GM18505 (cell line): ENCODE measurements around the gene TBX10.
"Not testable (repeated sequence)": the region's sequence is repeated elsewhere in the genome, so short reads cannot be mapped to it uniquely, and the experiment has no call there.

ENCODE experiments used
- ATAC-seq: cut with Tn5 transposase; IDR thresholded peaks from one replicate; pipeline ENCODE4 v1.9.1; 2021; ENCODE audit not compliant: unreplicated experiment
- POLR2A ChIP-seq: IDR thresholded peaks from 4 replicates; pipeline ENCODE4 v1.6.1; 2011; ENCODE audit warnings: borderline replicate concordance; ENCODE audit not compliant: insufficient read depth, insufficient read length; ENCODE audit errors: extremely low read depth

The TBX10 gene

GRCh38 chr11:67627812-67628624 lies 11.5 kb downstream of the TBX10 start:
- no peak for ATAC-seq
- no peak for TF ChIP-seq POLR2A

GRCh38 chr11:67627441-67627811 lies 12.1 kb downstream of the TBX10 start:
- TF ChIP-seq POLR2A = no peak
- ATAC-seq = no peak

GRCh38 chr11:67626970-67627369 lies 12.6 kb downstream of the TBX10 start:
- TF ChIP-seq POLR2A = no peak
- no peak for ATAC-seq

- not testable (repeated sequence) for ATAC-seq
Measured at GRCh38 chr11:67626131-67626833, 13.3 kb downstream of the TBX10 start.

DNA sequence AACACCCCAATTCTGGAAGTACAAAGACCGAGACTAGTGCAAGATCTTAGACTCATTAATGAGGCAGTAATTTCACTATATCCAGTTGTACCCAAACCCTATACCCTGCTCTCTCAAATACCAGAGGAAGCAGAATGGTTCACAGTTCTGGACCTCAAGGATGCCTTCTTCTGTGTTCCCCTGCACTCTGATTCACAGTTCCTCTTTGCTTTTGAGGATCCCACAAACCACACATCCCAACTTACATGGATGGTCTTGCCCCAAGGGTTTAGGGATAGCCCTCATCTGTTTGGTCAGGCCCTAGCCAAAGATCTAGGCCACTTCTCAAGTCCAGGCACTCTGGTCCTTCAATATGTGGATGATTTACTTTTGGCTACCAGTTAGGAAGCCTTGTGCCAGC lies 15.8 kb downstream of the TBX10 start:
- ATAC-seq = not testable (repeated sequence)

DNA sequence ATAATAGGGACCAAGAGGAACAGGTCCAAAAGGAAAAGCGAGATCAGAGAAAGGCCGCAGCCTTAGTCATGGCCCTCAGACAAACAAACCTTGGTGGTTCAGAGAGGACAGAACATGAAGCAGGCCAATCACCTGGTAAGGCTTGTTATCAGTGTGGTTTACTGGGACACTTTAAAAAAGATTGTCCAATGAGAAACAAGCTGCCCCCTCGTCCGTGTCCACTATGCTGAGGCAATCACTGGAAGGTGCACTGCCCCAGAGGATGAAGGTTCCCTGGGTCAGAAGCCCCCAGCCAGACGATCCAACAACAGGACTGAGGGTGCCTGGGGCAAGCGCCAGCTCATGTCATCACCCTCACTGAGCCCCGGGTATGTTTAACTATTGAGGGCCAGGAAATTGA lies 16.7 kb downstream of the TBX10 start:
- not testable (repeated sequence) for ATAC-seq

DNA sequence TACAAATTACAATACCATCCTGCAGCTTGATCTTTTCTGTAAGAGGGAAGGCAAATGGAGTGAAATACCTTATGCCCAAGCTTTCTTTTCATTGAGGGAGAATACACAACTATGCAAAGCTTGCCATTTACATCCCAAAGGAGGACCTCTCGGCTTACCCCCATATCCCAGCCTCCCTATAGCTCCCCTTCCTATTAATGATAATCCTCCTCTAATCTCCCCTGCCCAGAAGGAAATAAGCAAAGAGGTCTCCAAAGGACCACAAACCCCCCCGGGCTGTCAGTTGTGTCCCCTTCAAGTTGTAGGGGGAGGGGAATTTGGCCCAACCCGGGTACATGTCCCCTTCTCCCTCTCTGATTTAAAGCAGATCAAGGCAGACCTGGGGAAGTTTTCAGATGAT lies 17.6 kb downstream of the TBX10 start:
- not testable (repeated sequence) for ATAC-seq

DNA sequence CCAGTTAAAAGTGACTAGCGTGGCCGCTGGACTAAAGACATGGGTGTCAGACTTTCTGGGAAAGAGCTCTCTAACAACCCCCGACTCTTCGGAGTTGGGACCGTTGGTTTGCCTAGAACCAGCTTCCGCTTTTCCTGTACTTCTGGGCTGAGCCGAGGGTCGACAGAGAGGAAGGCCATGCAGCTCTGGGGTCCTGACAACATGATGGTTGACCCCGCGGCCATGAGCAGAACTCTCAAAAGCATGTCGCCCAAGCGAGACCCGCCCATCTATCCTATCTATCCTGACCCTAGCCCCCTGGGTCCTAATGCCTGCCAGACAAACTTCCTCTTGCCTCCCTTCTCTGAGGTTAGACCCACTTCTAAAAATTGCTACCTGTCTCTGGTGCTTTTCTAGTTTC lies 18.9 kb downstream of the TBX10 start:
- ATAC-seq = not testable (repeated sequence)

GRCh38 chr11:67619683-67620618 lies 19.6 kb downstream of the TBX10 start:
- ATAC-seq = not testable (repeated sequence)

GRCh38 chr11:67618901-67619659 lies 20.5 kb downstream of the TBX10 start:
- not testable (repeated sequence) for ATAC-seq

- no peak for TF ChIP-seq POLR2A
- no peak for ATAC-seq
Measured at GRCh38 chr11:67617243-67617953, 22.2 kb downstream of the TBX10 start.

GRCh38 chr11:67616431-67617242 lies 22.9 kb downstream of the TBX10 start:
- no peak for ATAC-seq
- no peak for TF ChIP-seq POLR2A
